OCI-LY1 (cell line): ENCODE data around the gene CDH13.

Experiments
- CTCF ChIP-seq: fragments of 200-600 bp; sonication (generic), shearing (Covaris generic); IDR thresholded peaks from 2 replicates; pipeline ENCODE4 v1.5.1; 2017; ENCODE audit warnings: mild to moderate bottlenecking, antibody characterized with exemption, low read length, moderate library complexity, mixed read lengths
- EZH2 ChIP-seq: fragments of 200-600 bp; sonication (generic), shearing (Covaris generic); IDR thresholded peaks from 2 replicates; pipeline ENCODE4 v1.8.0; 2017; ENCODE audit warnings: borderline replicate concordance, mixed run types, mild to moderate bottlenecking, antibody characterized with exemption, low read length, moderate library complexity, mixed read lengths

GRCh38 chr16:82735673-82736091 lies 108.9 kb downstream of the CDH13 start:
- TF ChIP-seq CTCF (no peak), EZH2 (no peak)
